Heart left ventricle (tissue), 13 donors: ENCODE data around the gene SMURF1.

Experiments used
- CTCF ChIP-seq, 12 donors: fragments of 200-600 bp; sonication (generic) in 4 of 12; IDR thresholded peaks; one replicate each; pipeline versions ENCODE4 v1.5.0 to v1.8.0; 2018 to 2022; ENCODE audit warnings: antibody characterized with exemption in 12 of 12, mild to moderate bottlenecking in 5 of 12
- POLR2A ChIP-seq, 2 donors: fragments of 450-650 bp; IDR thresholded peaks; one replicate each; pipeline ENCODE4 v1.6.1; 2017; ENCODE audit warnings: antibody characterized with exemption in 2 of 2, mild to moderate bottlenecking in 2 of 2, moderate library complexity in 2 of 2
- donor health status: ischemic (EF 13 %, LVEDD 7.1; RV severe dilation, severe dysfunction).
- donor health status: DM: no; HTN: yes; CAD: no.
- donor health status: DM: no; HTN: no; CAD: no.
- donor health status: ischemic (EF 25% LVEDD 6.9; RV normal size, moderate dysfunction).
- donor health status: ischemic (EF 25% LVEDD 5.7; RV mildly dilated, moderate dysfunction).
- donor health status: ischemic (EF 35%, LVEDD 5.7; RV mildly dilated, moderate dysfunction).
- donor health status: nonischemic (EF 11% LVEDD 7.7; RV severe dilation, severe dysfunction).
- donor health status: DM: yes; HTN: yes; CAD: no.
- donor health status: PGD.
- donor health status: ischemic (EF 29% LVEDD 5.4; RV normal size, mild dysfunction).
- donor health status: nonischemic (EF 23%, LVEDD 6.1; RV moderate dilation, normal function).

- TF ChIP-seq CTCF (IDR thresholded peaks at IDR 0.05) (no peak), POLR2A (IDR thresholded peaks at IDR 0.05) (no peak)
These were observed 22.3 kb downstream of the SMURF1 start for GRCh38 chr7:99121496-99122021.
